Endothelial cell (in vitro differentiated cells): ENCODE data around the gene DALRD3. TPM values are rescaled to one million over a fixed set of nuclear protein-coding genes. Genes with fewer than 3 reads are reported as not detected.

Source experiments
- DNase-seq: peaks from one replicate; pipeline ENCODE4 v3.0.0; 2021; ENCODE audit warnings: low spot score
- H3K27ac Mint-ChIP-seq: one replicate; pipeline ENCODE4 v1.8.0; 2021; ENCODE audit warnings: mixed read lengths, inconsistent platforms; ENCODE audit not compliant: unreplicated experiment
- H3K27me3 Mint-ChIP-seq: one replicate; pipeline ENCODE4 v1.8.0; 2021; ENCODE audit warnings: mild to moderate bottlenecking, moderate library complexity, mixed read lengths, inconsistent platforms; ENCODE audit not compliant: unreplicated experiment
- H3K36me3 Mint-ChIP-seq: one replicate; pipeline ENCODE4 v1.8.0; 2021; ENCODE audit warnings: mild to moderate bottlenecking, low read depth, mixed read lengths, inconsistent platforms; ENCODE audit not compliant: unreplicated experiment
- H3K4me1 Mint-ChIP-seq: one replicate; pipeline ENCODE4 v1.8.0; 2021; ENCODE audit warnings: mild to moderate bottlenecking, mixed read lengths, inconsistent platforms; ENCODE audit not compliant: unreplicated experiment
- H3K4me3 Mint-ChIP-seq: one replicate; pipeline ENCODE4 v1.8.0; 2021; ENCODE audit warnings: mild to moderate bottlenecking, mixed read lengths, inconsistent platforms; ENCODE audit not compliant: unreplicated experiment
- H3K9me3 Mint-ChIP-seq: one replicate; pipeline ENCODE4 v1.8.0; 2021; ENCODE audit warnings: mixed read lengths, inconsistent platforms; ENCODE audit not compliant: unreplicated experiment
- CTCF ChIP-seq: fragments of 200-600 bp; sonication (generic); IDR thresholded peaks from one replicate; pipeline ENCODE4 v1.5.0; 2021; ENCODE audit warnings: antibody characterized with exemption; ENCODE audit not compliant: unreplicated experiment
- total RNA-seq: library from RNA; stranded (reverse); fragmentation: NEBNext Ultra II Directional; extraction: Animal tissue kit (Norgen Biotek cat#: 25700); gene quantifications from one replicate; pipeline ENCODE4 v1.2.1, GENCODE V29; 2021; ENCODE audit not compliant: unreplicated experiment

DALRD3 gene
- total RNA-seq, 1 donor from 2014 or later, result 27.8 TPM

GRCh38 chr3:49035281-49035680 lies 16.9 kb upstream of the DALRD3 start:
- TF ChIP-seq CTCF, result no peak
- Mint-ChIP-seq H3K27ac (no peak overlapping the region), H3K27me3 (peaks cover 1% of the 10 kb centered on the region), H3K36me3 (peaks cover 23% of the 10 kb centered on the region), H3K9me3 (no peaks in the 10 kb centered on the region), H3K4me3 (no peak overlapping the region), H3K4me1 (no peaks in the 10 kb centered on the region)
- no peak for DNase-seq

- DNase-seq, result no peak
- TF ChIP-seq CTCF, result no peak
- Mint-ChIP-seq H3K4me1 (no peaks in the 10 kb centered on the region), H3K36me3 (peaks cover 23% of the 10 kb centered on the region), H3K27me3 (peaks cover 1% of the 10 kb centered on the region), H3K27ac (no peak overlapping the region), H3K9me3 (no peaks in the 10 kb centered on the region), H3K4me3 (peak overlapping the region; percentile 26)
Observed at GRCh38 chr3:49034650-49035049, 16.3 kb upstream of the DALRD3 start.

- no peak for DNase-seq
- Mint-ChIP-seq H3K36me3 (peaks cover 23% of the 10 kb centered on the region), H3K4me3 (no peak overlapping the region)
Observed at GRCh38 chr3:49032646-49033304, 14.4 kb upstream of the DALRD3 start.

GRCh38 chr3:49030321-49030720 lies 11.9 kb upstream of the DALRD3 start:
- Mint-ChIP-seq H3K27me3 (peaks cover 1% of the 10 kb centered on the region), H3K36me3 (peaks cover 29% of the 10 kb centered on the region), H3K27ac (no peak overlapping the region), H3K4me3 (no peak overlapping the region), H3K4me1 (peaks cover 6% of the 10 kb centered on the region), H3K9me3 (no peaks in the 10 kb centered on the region)
- TF ChIP-seq CTCF, result no peak
- no peak for DNase-seq

More at GRCh38 chr3:49032646-49033304, 14.4 kb upstream of the DALRD3 start:
- no peak overlapping the region for H3K27ac Mint-ChIP-seq
- H3K27me3 Mint-ChIP-seq, result peaks cover 1% of the 10 kb centered on the region
- H3K9me3 Mint-ChIP-seq, result no peaks in the 10 kb centered on the region
- no peak for TF ChIP-seq CTCF
- peaks cover 6% of the 10 kb centered on the region for H3K4me1 Mint-ChIP-seq

- TF ChIP-seq CTCF, result no peak
- Mint-ChIP-seq H3K4me1 (peaks cover 6% of the 10 kb centered on the region), H3K9me3 (no peaks in the 10 kb centered on the region)
Observed at GRCh38 chr3:49029563-49029884, 11.1 kb upstream of the DALRD3 start.

More at GRCh38 chr3:49029563-49029884, 11.1 kb upstream of the DALRD3 start:
- Mint-ChIP-seq H3K4me3 (peak overlapping the region; percentile 93), H3K36me3 (peaks cover 27% of the 10 kb centered on the region), H3K27me3 (no peaks in the 10 kb centered on the region), H3K27ac (peak overlapping the region; percentile 78)
- DNase-seq, result no peak
